Esophagus muscularis mucosa (tissue), 4 donors: ENCODE data around the gene TOX2. TPM values are rescaled to one million over a fixed set of nuclear protein-coding genes. Genes with fewer than 3 reads are reported as not detected.

Experiments used
- DNase-seq: peaks from one replicate; pipeline ENCODE4 v3.0.0-alpha.2; 2017; ENCODE audit errors: extremely low spot score
- H3K27ac ChIP-seq, 4 donors: fragments of 200-600 bp; sonication (generic); replicated peaks in 1 of 4; 1 replicate in 3 of 4; 2 replicates in 1 of 4; pipeline ENCODE4 v1.5.1; 2016 to 2019; ENCODE audit warnings: mild to moderate bottlenecking in 1 of 4
- H3K27me3 ChIP-seq, 4 donors: fragments of 200-600 bp; sonication (generic); one replicate each; pipeline versions ENCODE4 v1.5.1 to v1.6.0; 2016 to 2019
- H3K36me3 ChIP-seq, 4 donors: fragments of 200-600 bp; sonication (generic); one replicate each; pipeline ENCODE4 v1.5.1; 2016 to 2019
- H3K4me1 ChIP-seq, 4 donors: fragments of 200-600 bp; sonication (generic); one replicate each; pipeline ENCODE4 v1.5.1; 2016 to 2019
- H3K4me3 ChIP-seq, 4 donors: fragments of 200-600 bp; sonication (generic); 1 replicate in 2 of 4; 2 replicates in 2 of 4; pipeline ENCODE4 v1.5.1; 2016 to 2019; ENCODE audit warnings: mild to moderate bottlenecking in 4 of 4, moderate library complexity in 1 of 4
- H3K9me3 ChIP-seq, 4 donors: fragments of 200-600 bp; sonication (generic); 1 replicate in 3 of 4; 2 replicates in 1 of 4; pipeline ENCODE4 v1.5.1; 2016 to 2019
- CTCF ChIP-seq, 3 experiments: fragments of 200-600 bp in 2 of 3; fragments of 450-650 bp in 1 of 3; sonication (generic) in 2 of 3; IDR thresholded peaks; one replicate each; pipeline ENCODE4 v1.5.1; 2017 to 2019; ENCODE audit warnings: antibody characterized with exemption in 3 of 3, mild to moderate bottlenecking in 2 of 3, moderate library complexity in 1 of 3
- EP300 ChIP-seq: sonication (generic); formaldehyde crosslinking; IDR thresholded peaks from one replicate; pipeline ENCODE4 v1.6.1; 2017; ENCODE audit warnings: antibody characterized with exemption
- POLR2A ChIP-seq: fragments of 450-650 bp; IDR thresholded peaks from one replicate; pipeline ENCODE4 v1.6.1; 2017; ENCODE audit warnings: antibody characterized with exemption, moderate library complexity, mild to moderate bottlenecking, low read depth
- POLR2AphosphoS5 ChIP-seq, 2 donors: sonication (generic); formaldehyde crosslinking; IDR thresholded peaks; one replicate each; pipeline ENCODE4 v1.6.1; 2017; ENCODE audit warnings: antibody characterized with exemption in 2 of 2
- whole genome bisulfite sequencing: methylation state at CpG from one replicate; pipeline ENCODE4 v1.1.5; 2018; 5-methylcytosine and 5-hydroxymethylcytosine counted together
- intact Hi-C: fragments of 100-400 bp; cut with DNase I; formaldehyde crosslinking; loops from one replicate; pipeline ENCODE4 v1.15.1; 2023
- total RNA-seq, 4 donors: library from RNA; depleted of rRNA; stranded (reverse); fragments of >200 nt; gene quantifications; one replicate each; pipeline versions ENCODE4 v1.1.0 to v1.2.1, GENCODE V29; 2016

TOX2 gene
- total RNA-seq, 4 donors from 2014 or later: 19.4 to 39.5 (median 32.8) TPM

- Histone ChIP-seq H3K36me3 (peaks cover 0 to 32% (median 14%) of the 10 kb centered on the region in 4 donors), H3K9me3 (no peaks in the 10 kb centered on the region), H3K27ac (peak overlapping the region; percentile 71 to 81 (median 75)), H3K4me1 (peaks cover 22 to 58% (median 56%) of the 10 kb centered on the region in 4 donors), H3K4me3 (no peak overlapping the region), H3K27me3 (peaks cover 0 to 15% (median 7%) of the 10 kb centered on the region in 4 donors)
- no peak for DNase-seq
- 32% methylated on average over 6 of the region's 6 CpGs for WGBS
- intact Hi-C loops: loop anchor here (10.0 kb wide), 1 partner anchor 193 kb away; no protein-coding TSS in a partner anchor
- TF ChIP-seq CTCF (IDR thresholded peaks at IDR 0.05): no peak
- no peak for TF ChIP-seq POLR2A
- TF ChIP-seq POLR2AphosphoS5 (IDR thresholded peaks at IDR 0.05): peak in 1 of 2 donors; percentile 49
- TF ChIP-seq EP300: no peak
Observed at GRCh38 chr20:44111712-44112335, 197.2 kb downstream of the TOX2 start.

GRCh38 chr20:44112456-44112855, 197.8 kb downstream of the TOX2 start:
- TF ChIP-seq POLR2AphosphoS5 (IDR thresholded peaks at IDR 0.05) (no peak), EP300 (no peak), POLR2A (no peak), CTCF (IDR thresholded peaks at IDR 0.05) (no peak)
- Histone ChIP-seq H3K36me3 (peaks cover 0 to 32% (median 14%) of the 10 kb centered on the region in 4 donors), H3K9me3 (no peaks in the 10 kb centered on the region), H3K27me3 (peaks cover 0 to 15% (median 7%) of the 10 kb centered on the region in 4 donors), H3K4me3 (no peak overlapping the region), H3K27ac (peak overlapping the region; percentile 71 to 81 (median 75)), H3K4me1 (peaks cover 28 to 64% (median 62%) of the 10 kb centered on the region in 4 donors)
- WGBS: 73% methylated on average over 5 of the region's 6 CpGs
- DNase-seq: no peak
- intact Hi-C loops: loop anchor here (10.0 kb wide), 1 partner anchor 192 kb away; no protein-coding TSS in a partner anchor

GRCh38 chr20:44112889-44113617, 198.4 kb downstream of the TOX2 start:
- H3K4me1 ChIP-seq: peaks cover 32 to 70% (median 68%) of the 10 kb centered on the region in 4 donors
- no peak for TF ChIP-seq CTCF (IDR thresholded peaks at IDR 0.05)
- no peak for TF ChIP-seq EP300
- no peak for TF ChIP-seq POLR2AphosphoS5 (IDR thresholded peaks at IDR 0.05)
- TF ChIP-seq POLR2A: no peak
- H3K27ac ChIP-seq: peak overlapping the region; percentile 71 to 81 (median 75)
- no peaks in the 10 kb centered on the region for H3K9me3 ChIP-seq
- peaks cover 0 to 15% (median 7%) of the 10 kb centered on the region in 4 donors for H3K27me3 ChIP-seq
- H3K36me3 ChIP-seq: peaks cover 0 to 32% (median 14%) of the 10 kb centered on the region in 4 donors
- 72% methylated on average over 5 of the region's 7 CpGs for WGBS
- intact Hi-C loops: loop anchor here (10.0 kb wide), 1 partner anchor 192 kb away; no protein-coding TSS in a partner anchor
- DNase-seq: no peak
- no peak overlapping the region for H3K4me3 ChIP-seq

- H3K4me1 ChIP-seq: peaks cover 32 to 78% (median 73%) of the 10 kb centered on the region in 4 donors
- TF ChIP-seq EP300: no peak
- TF ChIP-seq POLR2A: no peak
- TF ChIP-seq POLR2AphosphoS5 (IDR thresholded peaks at IDR 0.05): no peak
- TF ChIP-seq CTCF (IDR thresholded peaks at IDR 0.05): no peak
Observed at GRCh38 chr20:44113618-44114376, 199.1 kb downstream of the TOX2 start.

More at GRCh38 chr20:44113618-44114376, 199.1 kb downstream of the TOX2 start:
- Histone ChIP-seq H3K9me3 (no peaks in the 10 kb centered on the region), H3K36me3 (peaks cover 0 to 32% (median 14%) of the 10 kb centered on the region in 4 donors), H3K4me3 (no peak overlapping the region), H3K27me3 (peaks cover 0 to 15% (median 7%) of the 10 kb centered on the region in 4 donors), H3K27ac (peak overlapping the region; percentile 71 to 81 (median 75))
- DNase-seq: no peak
- intact Hi-C loops: loop anchor here (10.0 kb wide), 1 partner anchor 191 kb away; no protein-coding TSS in a partner anchor
- WGBS: 52% methylated on average over 8 of the region's 8 CpGs
